Body of pancreas (tissue), 4 donors: ENCODE data around the gene FMOD.

ENCODE experiments used
- CTCF ChIP-seq, 7 experiments: fragments of 450-650 bp in 4 of 7; fragments of 200-600 bp in 3 of 7; sonication (generic) in 3 of 7; IDR thresholded peaks; one replicate each; pipeline ENCODE4 v1.5.1; 2016 to 2019; ENCODE audit warnings: antibody characterized with exemption in 7 of 7
- POLR2A ChIP-seq, 3 donors: fragments of 450-650 bp; IDR thresholded peaks; one replicate each; pipeline ENCODE4 v1.6.1; 2016; ENCODE audit warnings: antibody characterized with exemption in 3 of 3, mild to moderate bottlenecking in 2 of 3

DNA sequence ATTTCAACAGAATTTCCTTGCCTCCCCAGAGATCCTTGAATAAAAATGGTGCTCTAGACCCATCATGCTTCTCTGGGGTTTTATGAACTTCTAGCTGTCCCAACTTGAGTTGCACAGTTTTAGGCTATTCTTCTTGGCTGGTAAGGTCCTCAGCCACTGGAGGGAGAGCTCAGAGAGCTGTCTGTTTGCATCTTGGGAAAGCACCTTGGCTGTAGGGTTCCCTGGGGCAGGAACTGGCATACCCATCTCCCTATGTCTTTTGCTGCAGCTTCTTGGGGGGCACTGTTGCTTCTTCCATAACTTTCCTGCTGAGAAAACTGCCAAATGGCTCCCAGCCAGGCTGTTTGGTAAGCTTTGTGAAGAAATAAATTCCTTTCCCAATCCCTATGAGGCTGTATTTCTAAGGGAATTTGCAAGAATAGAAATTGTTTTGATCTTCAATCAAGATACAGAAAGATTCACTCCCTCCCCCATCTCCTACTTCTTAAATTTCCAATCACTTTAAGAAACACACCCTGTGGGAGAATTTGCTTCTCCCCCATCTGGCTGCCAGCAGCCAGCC lies 8.2 kb upstream of the FMOD start:
- TF ChIP-seq CTCF (IDR thresholded peaks at IDR 0.05) (no peak), POLR2A (IDR thresholded peaks at IDR 0.05) (no peak)
